SU-DHL-6 (cell line): Measurements from ENCODE around the gene HOTAIR.

Experiments used
- EZH2phosphoT487 ChIP-seq: fragments of 200-600 bp; sonication (generic), shearing (Covaris generic); conservative IDR thresholded peaks from 2 replicates; pipeline ENCODE4 v1.6.1; 2018; ENCODE audit warnings: mild to moderate bottlenecking, antibody characterized with exemption, low read length, moderate library complexity, mixed read lengths
- TF ChIP-seq, protein P1 (sequence below): fragments of 200-600 bp; sonication (generic); IDR thresholded peaks from one replicate; pipeline ENCODE4 v1.5.1; 2017; ENCODE audit warnings: antibody characterized with exemption, mild to moderate bottlenecking, low read length, moderate library complexity; ENCODE audit not compliant: insufficient read depth, poor library complexity, severe bottlenecking

DNA sequence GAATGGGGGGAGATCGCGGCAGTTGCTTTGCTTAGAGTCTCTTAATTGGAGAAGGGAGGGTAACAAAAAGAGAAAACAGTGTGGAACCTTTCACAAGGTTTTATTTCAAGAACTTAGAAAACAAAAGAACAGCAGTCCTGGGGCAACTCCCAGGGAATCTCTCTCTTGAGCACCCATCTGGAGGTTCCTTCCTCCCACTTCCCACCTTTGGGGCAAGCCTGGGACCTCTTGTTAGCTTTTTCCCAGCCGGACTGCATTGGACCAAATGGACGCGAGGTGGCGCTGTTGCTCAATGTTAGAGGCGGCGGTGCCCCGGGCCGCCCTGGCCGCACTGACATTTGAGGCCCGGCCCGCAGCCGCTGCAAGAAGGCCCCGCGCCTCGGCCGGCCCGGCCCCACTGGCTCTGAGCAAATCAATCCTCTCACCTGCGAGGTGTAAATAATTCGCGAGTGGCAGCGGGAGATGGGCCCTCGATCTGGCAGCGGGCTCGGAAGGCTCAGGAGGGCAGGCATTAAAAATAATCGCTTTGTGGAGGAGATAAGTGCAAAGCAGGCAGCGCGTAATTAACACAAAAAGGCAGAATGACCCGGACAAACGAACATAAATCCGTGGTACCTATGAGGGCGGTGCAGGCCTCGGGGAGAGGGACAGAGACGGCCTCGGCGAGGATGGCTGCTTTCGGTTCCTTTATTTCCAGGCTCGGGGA is 31.3 kb upstream of the HOTAIR start:
- TF ChIP-seq, protein P1, sequence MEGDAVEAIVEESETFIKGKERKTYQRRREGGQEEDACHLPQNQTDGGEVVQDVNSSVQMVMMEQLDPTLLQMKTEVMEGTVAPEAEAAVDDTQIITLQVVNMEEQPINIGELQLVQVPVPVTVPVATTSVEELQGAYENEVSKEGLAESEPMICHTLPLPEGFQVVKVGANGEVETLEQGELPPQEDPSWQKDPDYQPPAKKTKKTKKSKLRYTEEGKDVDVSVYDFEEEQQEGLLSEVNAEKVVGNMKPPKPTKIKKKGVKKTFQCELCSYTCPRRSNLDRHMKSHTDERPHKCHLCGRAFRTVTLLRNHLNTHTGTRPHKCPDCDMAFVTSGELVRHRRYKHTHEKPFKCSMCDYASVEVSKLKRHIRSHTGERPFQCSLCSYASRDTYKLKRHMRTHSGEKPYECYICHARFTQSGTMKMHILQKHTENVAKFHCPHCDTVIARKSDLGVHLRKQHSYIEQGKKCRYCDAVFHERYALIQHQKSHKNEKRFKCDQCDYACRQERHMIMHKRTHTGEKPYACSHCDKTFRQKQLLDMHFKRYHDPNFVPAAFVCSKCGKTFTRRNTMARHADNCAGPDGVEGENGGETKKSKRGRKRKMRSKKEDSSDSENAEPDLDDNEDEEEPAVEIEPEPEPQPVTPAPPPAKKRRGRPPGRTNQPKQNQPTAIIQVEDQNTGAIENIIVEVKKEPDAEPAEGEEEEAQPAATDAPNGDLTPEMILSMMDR = peak; percentile 73
- no peak for TF ChIP-seq EZH2phosphoT487
